ENCODE measurements around the gene DCST2.
A peak's percentile ranks its signal among the peaks of the same experiment; 100 is the strongest.

The DCST2 gene

DNA sequence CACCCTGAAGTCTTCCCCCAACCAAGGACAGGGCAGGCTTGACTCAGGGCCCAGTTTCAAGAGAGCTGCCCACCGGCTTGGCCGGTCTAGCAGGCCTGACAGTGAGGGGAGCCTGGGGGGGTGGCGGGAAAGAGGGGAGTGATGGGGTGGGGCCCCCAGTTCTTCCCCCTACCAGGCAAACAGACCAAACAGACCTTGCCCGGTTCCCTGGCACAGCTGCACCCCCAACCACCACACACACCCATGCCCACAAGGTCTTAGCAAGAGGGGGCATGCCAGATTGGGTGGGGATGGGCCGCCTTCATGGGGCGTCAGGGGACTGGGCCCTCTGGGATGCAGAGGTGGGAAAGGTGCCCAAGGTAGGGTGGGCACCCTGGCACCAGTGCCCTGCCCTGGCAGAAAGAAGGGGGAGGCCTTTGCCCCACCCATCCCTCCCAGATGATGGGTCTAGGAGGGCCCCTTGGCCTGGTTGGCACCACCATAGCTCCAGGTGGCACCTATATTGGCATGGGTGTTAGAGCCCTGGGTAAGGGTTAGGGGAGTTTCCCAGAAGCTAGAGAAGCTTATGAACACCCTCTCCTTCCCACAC, 22.1 kb downstream of the DCST2 start:
- Histone ChIP-seq H3K27me3 (ENCODE audit: control insufficient read depth, insufficient read depth, low read length) (no peaks in the 10 kb centered on the region), H3K27ac (peak overlapping the region; percentile 69), H3K4me2 (ENCODE audit: low read length) (no peak overlapping the region), H3K4me3 (ENCODE audit: low read depth, low read length) (no peak overlapping the region), H3K4me1 (peaks cover 15% of the 10 kb centered on the region), H2AFZ (no peak overlapping the region), H3K36me3 (ENCODE audit: control insufficient read depth, insufficient read depth, low read length) (no peaks in the 10 kb centered on the region), H3K9ac (no peak overlapping the region), H3K79me2 (peaks cover 5% of the 10 kb centered on the region), H3K9me3 (ENCODE audit: control insufficient read depth, low read length) (no peaks in the 10 kb centered on the region)
- TF ChIP-seq, protein P1, sequence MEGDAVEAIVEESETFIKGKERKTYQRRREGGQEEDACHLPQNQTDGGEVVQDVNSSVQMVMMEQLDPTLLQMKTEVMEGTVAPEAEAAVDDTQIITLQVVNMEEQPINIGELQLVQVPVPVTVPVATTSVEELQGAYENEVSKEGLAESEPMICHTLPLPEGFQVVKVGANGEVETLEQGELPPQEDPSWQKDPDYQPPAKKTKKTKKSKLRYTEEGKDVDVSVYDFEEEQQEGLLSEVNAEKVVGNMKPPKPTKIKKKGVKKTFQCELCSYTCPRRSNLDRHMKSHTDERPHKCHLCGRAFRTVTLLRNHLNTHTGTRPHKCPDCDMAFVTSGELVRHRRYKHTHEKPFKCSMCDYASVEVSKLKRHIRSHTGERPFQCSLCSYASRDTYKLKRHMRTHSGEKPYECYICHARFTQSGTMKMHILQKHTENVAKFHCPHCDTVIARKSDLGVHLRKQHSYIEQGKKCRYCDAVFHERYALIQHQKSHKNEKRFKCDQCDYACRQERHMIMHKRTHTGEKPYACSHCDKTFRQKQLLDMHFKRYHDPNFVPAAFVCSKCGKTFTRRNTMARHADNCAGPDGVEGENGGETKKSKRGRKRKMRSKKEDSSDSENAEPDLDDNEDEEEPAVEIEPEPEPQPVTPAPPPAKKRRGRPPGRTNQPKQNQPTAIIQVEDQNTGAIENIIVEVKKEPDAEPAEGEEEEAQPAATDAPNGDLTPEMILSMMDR (IDR thresholded peaks at IDR 0.05), result no peak

DNA sequence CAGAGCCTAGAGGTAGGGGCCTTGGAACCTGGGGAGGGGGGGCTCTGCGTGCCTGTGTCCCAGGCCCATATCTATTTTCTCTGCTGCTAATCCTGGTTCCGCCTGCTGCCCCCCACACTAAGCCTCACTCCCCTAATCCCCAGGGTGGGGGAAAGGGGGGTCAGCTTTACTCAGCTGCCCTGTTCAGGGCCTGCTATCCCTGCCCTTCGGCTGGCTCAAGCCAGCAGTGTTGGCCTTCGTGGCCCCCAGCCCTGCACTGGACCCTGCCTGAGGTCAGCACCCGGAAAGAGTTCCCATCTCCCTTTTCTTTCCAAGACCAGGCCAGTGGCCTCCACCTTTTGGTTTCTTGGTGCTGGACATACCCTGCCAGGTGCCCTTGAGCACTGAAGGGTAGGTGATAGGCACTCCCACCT, 22.6 kb downstream of the DCST2 start:
- no peaks in the 10 kb centered on the region for H3K36me3 ChIP-seq (ENCODE audit: control insufficient read depth, insufficient read depth, low read length)
- no peaks in the 10 kb centered on the region for H3K9me3 ChIP-seq (ENCODE audit: control insufficient read depth, low read length)
- H3K4me2 ChIP-seq (ENCODE audit: low read length), result no peak overlapping the region
- peaks cover 15% of the 10 kb centered on the region for H3K4me1 ChIP-seq
- TF ChIP-seq, protein P1 (IDR thresholded peaks at IDR 0.05), result no peak
- no peak overlapping the region for H3K4me3 ChIP-seq (ENCODE audit: low read depth, low read length)
- peaks cover 5% of the 10 kb centered on the region for H3K79me2 ChIP-seq
- no peaks in the 10 kb centered on the region for H3K27me3 ChIP-seq (ENCODE audit: control insufficient read depth, insufficient read depth, low read length)
- H3K9ac ChIP-seq, result no peak overlapping the region
- peak overlapping the region; percentile 69 for H3K27ac ChIP-seq
- H2AFZ ChIP-seq, result no peak overlapping the region

DNA sequence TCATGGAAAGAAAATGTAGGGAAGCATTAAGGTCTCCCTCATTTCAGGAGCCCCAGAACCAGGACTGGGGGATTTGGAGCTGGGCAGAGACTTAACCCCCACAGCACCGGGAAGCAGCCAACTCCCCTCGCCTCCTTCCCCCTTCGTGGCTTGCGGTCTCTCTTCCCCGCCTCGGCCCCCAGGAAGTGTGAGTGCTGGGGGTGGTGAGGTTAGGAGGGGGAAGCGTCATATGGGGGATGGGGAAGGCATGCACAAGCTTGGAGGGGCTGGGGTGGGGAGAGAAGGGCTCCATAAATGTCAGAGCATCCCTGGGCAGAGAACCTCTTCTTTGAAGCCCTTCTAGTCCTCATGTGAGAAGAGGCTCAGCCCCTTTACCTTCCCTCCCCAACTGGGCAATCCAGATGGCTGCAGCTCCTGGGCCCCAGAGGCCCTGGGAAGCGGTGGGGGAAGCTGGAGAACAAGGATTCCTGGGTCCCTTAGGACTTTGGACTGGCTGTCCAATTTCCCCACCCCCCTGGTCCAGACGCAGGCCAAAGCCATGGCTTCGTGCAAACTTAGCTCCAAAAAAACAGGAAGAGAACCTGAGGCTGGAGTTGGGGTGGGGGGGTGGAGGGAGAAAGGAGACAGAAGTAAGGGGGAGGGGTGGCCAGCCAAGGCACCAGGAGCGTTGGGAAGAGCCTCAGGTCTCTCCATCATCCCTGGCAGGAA, 23.2 kb downstream of the DCST2 start:
- H3K9ac ChIP-seq, result no peak overlapping the region
- no peaks in the 10 kb centered on the region for H3K36me3 ChIP-seq (ENCODE audit: control insufficient read depth, insufficient read depth, low read length)
- TF ChIP-seq, protein P1 (IDR thresholded peaks at IDR 0.05), result no peak
- no peak overlapping the region for H3K4me2 ChIP-seq (ENCODE audit: low read length)
- H3K27ac ChIP-seq, result no peak overlapping the region
- H2AFZ ChIP-seq, result no peak overlapping the region
- peaks cover 5% of the 10 kb centered on the region for H3K79me2 ChIP-seq
- no peak overlapping the region for H3K4me3 ChIP-seq (ENCODE audit: low read depth, low read length)
- no peaks in the 10 kb centered on the region for H3K27me3 ChIP-seq (ENCODE audit: control insufficient read depth, insufficient read depth, low read length)
- peaks cover 15% of the 10 kb centered on the region for H3K4me1 ChIP-seq
- no peaks in the 10 kb centered on the region for H3K9me3 ChIP-seq (ENCODE audit: control insufficient read depth, low read length)

DNA sequence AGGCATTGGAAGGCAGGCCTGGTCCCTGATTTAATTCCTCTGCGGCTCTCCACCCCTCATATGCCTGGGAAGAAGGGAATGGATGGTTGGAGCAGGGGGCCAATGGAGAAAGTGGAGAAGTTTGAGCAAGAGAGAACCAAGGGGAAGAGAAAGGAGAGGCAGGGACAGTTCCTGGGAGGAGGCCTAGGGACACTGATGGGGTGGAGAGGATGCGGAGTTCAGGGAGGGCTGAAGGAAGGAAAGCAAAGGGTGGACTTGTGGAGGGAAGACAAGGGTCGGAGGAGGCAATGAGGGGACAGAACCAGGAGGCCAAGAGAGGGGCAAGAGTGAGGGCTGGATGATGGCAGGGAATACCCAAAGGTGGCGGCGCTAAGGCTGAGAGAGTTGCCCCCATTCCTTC, 23.8 kb downstream of the DCST2 start:
- Histone ChIP-seq H3K27ac (no peak overlapping the region), H3K36me3 (ENCODE audit: control insufficient read depth, insufficient read depth, low read length) (no peaks in the 10 kb centered on the region), H3K4me1 (peaks cover 17% of the 10 kb centered on the region), H3K4me3 (ENCODE audit: low read depth, low read length) (no peak overlapping the region), H3K9me3 (ENCODE audit: control insufficient read depth, low read length) (no peaks in the 10 kb centered on the region), H2AFZ (no peak overlapping the region), H3K9ac (no peak overlapping the region), H3K4me2 (ENCODE audit: low read length) (no peak overlapping the region), H3K27me3 (ENCODE audit: control insufficient read depth, insufficient read depth, low read length) (no peaks in the 10 kb centered on the region), H3K79me2 (peaks cover 5% of the 10 kb centered on the region)
- TF ChIP-seq, protein P1 (IDR thresholded peaks at IDR 0.05), result no peak

Data from parathyroid adenoma (tissue), 2 donors.